ENCODE measurements around the gene FOSL2. TPM values are rescaled to one million over a fixed set of nuclear protein-coding genes. Genes with fewer than 3 reads are reported as not detected.

The FOSL2 gene
- total RNA-seq, 1 donor, result 44.4 TPM

- no peak for DNase-seq (ENCODE audit: low read depth)
These were observed 15.5 kb downstream of the FOSL2 start for GRCh38 chr2:28407976-28408690.

GRCh38 chr2:28408764-28409599 is 16.3 kb downstream of the FOSL2 start:
- DNase-seq (ENCODE audit: low read depth), result no peak
- TF ChIP-seq CTCF (IDR thresholded peaks at IDR 0.05; ENCODE audit: insufficient read depth, low read length), result no peak

More at GRCh38 chr2:28407976-28408690, 15.5 kb downstream of the FOSL2 start:
- no peak overlapping the region for H3K4me3 ChIP-seq (ENCODE audit: low read depth, low read length)
- TF ChIP-seq CTCF (IDR thresholded peaks at IDR 0.05; ENCODE audit: insufficient read depth, low read length), result no peak

DNA sequence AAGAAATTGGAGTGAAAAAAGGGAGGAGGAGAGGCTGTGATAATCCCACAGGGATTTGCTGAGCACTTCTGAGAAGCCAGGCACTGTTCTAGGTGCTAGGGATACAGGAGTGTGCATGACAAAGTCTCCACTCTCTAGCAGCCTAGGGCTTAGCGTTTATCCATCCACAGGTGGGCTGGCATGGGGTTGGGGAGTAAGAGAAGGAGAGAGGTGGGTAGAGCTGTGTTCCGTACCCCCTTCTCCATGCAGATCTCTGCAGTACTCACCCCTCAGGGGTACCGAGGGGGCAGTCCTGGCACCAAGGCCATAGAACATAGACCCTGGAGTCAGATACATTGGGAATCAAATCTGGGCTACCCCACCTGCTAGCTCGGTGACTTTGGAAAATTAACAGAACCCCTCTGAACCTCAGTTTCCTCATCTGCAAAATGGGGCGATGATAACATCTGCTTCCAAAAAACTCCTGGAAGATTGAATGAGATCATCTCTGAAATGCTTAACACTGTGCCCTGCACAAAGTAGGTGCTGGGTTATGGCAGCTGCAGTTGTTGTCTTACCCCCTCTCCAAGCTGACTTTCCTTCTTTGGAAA is 18.6 kb downstream of the FOSL2 start:
- TF ChIP-seq CTCF (IDR thresholded peaks at IDR 0.05; ENCODE audit: insufficient read depth, low read length), result no peak
- DNase-seq (ENCODE audit: low read depth), result no peak

More at GRCh38 chr2:28408764-28409599, 16.3 kb downstream of the FOSL2 start:
- no peak overlapping the region for H3K4me3 ChIP-seq (ENCODE audit: low read depth, low read length)

GRCh38 chr2:28411956-28412609 is 19.4 kb downstream of the FOSL2 start:
- no peak overlapping the region for H3K4me3 ChIP-seq (ENCODE audit: low read depth, low read length)
- no peak for DNase-seq (ENCODE audit: low read depth)
- TF ChIP-seq CTCF (IDR thresholded peaks at IDR 0.05; ENCODE audit: insufficient read depth, low read length), result no peak

More for the DNA sequence above, 18.6 kb downstream of the FOSL2 start:
- H3K4me3 ChIP-seq (ENCODE audit: low read depth, low read length), result no peak overlapping the region

GRCh38 chr2:28412625-28413151 is 20.0 kb downstream of the FOSL2 start:
- no peak for TF ChIP-seq CTCF (IDR thresholded peaks at IDR 0.05; ENCODE audit: insufficient read depth, low read length)
- no peak overlapping the region for H3K4me3 ChIP-seq (ENCODE audit: low read depth, low read length)
- DNase-seq (ENCODE audit: low read depth), result no peak
